GM19035 (cell line): ENCODE data around the gene HIGD1A.
"Not testable (repeated sequence)": the region's sequence is repeated elsewhere in the genome, so short reads cannot be mapped to it uniquely, and the experiment has no call there.

Source experiments
- ATAC-seq: cut with Tn5 transposase; IDR thresholded peaks from one replicate; pipeline ENCODE4 v1.9.1; 2021; ENCODE audit not compliant: unreplicated experiment

Gene HIGD1A

DNA sequence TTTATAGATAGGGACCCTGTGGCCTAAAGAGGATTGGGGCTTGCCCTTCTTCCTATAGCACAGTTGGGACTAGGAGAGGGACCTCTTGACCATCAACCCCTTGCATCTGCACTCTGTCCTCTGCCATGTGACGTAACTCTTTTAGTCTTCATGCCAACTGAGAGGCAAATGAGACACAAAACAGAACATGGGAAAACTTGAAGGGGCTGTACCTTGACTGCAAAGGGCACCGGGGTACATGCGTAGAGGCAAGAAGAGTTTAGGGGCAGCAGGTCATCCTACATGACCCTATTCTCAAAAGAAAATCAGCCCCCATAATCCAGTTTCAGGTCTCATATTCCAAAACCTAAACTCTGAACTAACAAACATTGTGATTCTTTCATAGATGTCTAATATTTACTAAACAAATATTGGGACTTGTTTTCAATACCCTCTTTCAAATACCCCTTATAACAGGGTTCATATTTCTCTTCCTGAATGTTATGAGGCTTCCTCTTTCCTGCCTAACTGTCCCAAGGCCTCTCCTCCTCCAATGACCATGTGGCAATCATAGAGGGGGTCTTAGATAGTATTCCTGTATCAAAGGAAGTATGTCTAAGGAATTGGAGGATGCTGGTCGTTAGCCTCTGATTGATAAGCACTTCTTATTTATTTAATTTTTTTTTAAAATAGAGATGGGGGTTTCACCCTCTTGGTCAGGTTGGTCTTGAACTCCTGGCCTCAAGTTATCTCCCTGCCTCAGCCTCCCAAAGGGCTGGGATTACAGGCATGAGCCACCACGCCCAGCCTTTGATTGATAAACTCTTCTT lies 25.5 kb upstream of the HIGD1A start:
- ATAC-seq = no peak

DNA sequence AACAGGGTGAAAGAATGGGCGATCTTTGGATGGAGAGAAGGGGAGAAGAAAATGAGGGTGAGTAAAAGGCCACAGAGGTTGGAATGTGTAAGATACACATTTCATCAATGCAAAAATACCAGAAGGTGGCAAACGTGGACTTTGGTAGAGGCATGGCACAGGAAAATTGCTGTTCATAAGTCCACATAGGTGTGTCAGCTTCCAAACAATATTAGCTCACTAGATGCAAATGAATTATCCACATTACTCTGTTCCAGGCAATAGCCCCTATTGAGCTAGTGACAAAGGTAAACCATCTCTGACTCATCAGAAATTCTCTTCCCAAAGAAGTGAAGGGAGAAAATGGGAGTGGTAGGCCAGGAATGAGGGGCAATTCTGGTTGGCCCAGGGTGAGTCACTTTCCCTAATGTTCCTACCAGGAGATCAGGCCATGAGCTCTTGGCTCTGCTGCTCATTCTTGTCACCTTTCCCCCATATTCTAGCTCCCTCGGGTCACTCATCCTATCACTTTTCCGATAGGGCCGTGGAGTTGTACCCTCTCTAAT lies 24.9 kb upstream of the HIGD1A start:
- ATAC-seq = no peak

DNA sequence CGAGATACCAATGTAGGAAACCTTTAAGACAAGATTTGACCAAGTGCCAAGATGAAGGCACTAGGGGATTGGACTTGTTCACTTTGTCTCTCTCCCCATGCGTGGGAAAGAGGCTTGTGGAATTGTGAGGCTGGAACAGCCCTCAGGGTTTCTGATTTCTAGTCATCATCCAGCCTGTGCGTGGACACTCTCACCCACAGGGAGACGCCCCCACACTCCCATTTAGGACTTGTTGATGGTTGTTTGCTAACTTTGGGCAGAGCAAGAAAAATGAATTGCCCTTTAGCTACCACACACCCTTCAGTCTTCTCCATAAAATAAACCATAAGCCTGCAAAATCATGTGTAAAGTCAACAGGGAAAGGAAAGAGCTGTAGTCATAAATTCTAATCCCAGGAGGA lies 23.4 kb upstream of the HIGD1A start:
- ATAC-seq = no peak

DNA sequence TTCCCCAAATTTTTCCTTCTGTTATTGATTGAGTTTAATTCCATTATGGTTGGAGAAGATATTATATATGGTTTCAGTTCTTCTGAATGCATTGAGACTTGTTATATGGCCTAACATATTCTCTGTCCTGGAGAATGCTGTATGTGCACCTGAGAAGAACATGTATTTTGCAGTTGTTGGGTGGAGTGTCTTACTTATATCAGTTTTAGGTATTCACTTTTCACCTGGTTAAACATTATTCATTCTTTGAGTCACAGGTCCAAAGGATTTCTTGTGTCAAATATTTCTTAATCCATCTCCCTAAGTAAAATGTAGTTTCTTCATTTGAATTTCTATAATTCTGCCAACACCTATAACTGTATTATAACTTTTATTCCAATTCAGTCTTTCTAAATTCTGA lies 22.7 kb upstream of the HIGD1A start:
- ATAC-seq = no peak

DNA sequence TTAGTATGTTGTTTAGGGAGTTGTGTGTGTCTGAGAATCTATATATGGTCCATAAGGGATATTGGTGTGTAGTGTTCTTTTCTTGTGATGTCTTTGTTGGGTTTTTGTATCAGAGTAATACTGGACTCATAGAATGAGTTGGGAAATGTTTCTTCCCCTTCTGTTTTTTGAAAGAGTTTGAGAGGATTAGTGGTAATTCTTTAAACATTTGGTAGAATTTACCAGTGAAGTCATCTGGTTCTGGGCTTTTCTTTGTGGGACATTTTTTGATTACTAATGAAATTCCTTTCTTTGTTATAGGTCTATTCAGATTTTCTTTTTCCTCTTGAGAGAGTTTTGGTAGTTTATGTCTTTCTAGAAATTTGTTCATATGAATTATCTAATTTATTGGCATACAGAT lies 21.9 kb upstream of the HIGD1A start:
- ATAC-seq = no peak

DNA sequence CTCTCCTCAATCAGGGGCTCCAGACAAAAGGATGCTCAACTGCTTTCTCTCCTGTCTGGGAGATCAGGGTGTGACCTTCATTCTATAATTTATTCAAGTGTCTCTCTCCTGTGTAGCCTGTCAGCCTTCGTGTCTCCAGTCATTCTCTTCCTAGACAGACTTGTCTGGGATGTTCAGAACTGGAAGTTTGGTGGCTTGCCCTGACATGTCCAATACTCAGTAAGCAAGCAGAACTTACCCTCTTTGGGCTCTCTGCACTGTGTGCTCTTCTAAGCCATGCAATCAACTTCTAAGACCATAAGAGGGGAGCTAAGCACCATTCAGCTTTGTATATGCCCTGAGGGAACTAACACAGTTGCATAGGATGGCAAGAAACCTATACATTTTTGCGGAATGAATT lies 19.1 kb upstream of the HIGD1A start:
- no peak for ATAC-seq

DNA sequence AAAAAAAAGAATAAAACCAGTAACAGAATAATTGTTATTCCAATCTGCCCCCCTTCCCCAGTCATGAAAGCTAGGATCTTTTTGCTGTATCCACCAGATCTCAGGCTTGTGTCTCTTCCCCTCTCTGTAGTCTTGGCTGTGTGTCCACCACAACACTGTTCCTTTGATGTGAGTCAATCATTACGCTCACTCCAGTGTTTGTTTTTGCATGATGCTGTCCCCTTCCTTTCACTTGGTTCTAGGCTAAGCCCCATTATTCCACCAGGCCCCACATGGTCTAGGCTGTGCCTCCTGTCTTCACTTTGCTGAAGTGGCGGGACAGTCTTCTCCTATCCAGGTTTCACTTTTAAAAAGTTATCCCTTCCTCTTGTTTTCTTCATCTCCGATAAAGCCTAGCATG lies 18.5 kb upstream of the HIGD1A start:
- no peak for ATAC-seq

DNA sequence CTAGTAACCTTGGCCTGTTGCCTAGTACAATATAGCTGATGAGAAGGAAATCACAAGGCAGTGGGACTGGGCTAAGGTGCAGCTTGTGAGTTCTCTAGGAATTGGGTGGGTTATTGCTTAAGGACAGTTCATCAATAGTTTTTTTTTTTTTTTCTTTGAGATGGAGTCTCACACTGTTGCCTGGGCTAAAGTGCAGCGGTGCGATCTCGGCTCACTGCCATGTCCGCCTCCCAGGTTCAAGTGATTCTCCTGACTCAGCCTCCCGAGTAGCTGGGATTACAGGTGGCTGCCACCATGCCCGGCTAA lies 16.4 kb upstream of the HIGD1A start:
- ATAC-seq = no peak

DNA sequence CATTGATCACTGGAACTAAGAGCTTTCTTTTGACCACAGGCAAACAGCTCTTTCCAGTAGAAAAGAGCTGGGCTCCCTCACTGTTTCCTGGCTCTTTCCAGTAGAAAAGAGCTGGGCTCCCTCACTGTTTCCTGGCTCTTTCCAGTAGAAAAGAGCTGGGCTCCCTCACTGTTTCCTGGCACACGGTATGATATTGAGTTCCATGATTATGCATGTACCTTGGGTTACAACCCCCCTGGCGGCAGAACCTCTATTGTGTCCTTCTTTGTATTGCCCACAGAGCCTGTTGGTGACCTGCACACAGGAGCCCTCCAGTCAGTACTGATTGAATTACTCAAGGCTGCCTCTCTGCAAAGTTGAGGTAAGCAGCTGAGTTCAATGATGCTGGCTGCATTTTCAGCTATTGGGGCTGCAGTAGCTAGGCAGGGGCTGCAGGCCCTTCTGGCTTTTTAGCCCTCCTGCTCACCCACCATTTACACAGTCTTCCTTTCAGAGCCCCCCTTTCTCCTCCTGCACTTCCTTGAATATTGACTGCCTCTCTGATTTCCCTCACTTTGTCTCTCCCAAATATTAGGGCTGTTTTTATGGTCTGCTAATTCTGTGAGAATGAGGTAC lies 15.2 kb upstream of the HIGD1A start:
- ATAC-seq = no peak

DNA sequence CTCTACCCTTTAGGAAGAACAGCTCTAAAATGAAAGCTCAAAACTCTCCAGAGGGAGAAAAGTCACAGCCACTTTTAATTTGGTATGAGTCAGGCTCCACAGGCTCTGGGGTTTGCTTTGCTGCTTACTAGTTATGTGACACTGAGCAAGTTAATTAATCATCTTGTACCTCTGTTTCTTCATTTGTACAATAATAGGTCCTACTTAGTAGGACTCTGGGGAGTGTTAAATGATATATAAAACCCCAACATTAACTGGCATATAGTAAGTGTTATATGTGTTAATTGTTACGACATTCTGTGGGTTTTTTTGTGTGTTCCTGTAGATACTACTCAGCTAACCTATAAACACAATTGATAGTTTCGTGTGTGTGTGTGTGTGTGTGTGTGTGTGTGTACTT lies 11.5 kb upstream of the HIGD1A start:
- ATAC-seq = no peak

DNA sequence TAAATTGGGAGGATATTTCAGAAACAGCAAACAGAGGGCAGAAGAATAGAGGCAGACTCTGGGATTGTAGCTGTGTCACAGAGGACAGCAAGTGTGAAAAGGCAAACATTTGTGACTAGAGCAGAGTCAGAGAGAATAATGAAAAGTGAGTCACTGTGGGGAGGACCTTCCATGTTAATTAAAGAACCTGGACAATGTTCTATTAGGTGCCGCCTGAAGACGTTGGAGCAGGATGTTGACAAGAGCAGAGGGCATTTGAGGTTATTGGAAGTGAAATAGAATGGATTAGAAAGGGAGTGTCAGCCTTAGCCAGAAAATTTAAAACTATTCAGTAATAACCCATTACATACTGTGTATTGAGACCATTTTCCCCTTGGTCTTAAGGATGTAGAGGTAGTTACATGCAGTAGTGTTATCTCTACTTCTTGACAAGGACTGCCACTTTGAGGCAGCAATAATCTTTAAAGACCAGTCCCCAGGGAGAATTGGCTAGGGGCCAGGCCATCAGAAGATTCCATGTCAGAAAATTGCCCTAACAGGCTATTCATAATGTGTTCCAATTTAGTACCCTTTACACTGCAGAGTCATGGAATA lies 10.7 kb upstream of the HIGD1A start:
- no peak for ATAC-seq

DNA sequence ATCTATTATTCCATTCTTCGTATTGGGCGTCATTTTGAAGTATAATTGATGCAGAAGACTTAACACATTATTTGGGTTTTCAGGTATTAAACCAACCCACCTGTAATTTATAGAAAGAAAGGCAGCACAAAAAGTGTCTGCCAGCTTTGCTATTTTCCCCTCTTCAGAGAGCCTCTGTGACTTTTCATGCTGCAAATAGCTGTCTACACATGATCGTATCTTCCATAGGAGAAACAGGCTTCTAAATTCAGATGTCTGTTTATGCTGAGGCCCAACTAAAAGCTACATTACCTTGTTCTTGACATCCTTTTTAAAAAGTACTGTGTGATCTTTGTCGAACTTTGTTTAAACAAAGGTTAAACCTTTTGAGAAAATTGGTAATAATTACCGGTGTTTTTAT lies 10.0 kb upstream of the HIGD1A start:
- no peak for ATAC-seq

DNA sequence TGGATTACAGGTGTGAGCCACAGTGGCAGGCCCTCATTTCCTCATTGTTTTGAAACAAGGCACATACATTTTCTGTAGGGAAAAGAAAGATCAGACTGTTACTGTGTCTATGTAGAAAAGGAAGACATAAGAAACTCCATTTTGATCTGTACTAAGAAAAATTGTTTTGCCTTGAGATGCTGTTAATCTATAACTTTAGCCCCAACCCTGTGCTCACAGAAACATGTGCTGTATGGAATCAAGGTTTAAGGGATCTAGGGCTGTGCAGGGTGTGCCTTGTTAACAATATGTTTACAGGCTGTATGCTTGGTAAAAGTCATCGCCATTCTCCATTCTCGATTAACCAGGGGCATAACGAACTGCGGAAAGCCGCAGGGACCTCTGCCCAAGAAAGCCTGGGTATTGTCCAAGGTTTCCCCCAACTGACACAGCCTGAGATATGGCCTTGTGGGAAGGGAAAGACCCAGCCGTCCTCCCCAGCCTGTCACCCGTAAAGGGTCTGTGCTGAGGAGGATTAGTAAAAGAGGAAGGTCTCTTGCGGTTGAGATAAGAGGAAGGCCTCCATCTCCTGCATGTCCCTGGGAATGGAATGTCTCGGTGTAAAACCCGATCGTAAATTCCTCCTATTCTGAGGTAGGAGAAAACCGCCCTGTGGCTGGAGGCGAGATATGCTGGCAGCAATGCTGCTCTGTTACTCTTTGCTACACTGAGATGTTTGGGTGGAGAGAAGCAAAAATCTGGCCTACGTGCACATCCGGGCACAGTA lies 7.0 kb upstream of the HIGD1A start:
- ATAC-seq = not testable (repeated sequence)

DNA sequence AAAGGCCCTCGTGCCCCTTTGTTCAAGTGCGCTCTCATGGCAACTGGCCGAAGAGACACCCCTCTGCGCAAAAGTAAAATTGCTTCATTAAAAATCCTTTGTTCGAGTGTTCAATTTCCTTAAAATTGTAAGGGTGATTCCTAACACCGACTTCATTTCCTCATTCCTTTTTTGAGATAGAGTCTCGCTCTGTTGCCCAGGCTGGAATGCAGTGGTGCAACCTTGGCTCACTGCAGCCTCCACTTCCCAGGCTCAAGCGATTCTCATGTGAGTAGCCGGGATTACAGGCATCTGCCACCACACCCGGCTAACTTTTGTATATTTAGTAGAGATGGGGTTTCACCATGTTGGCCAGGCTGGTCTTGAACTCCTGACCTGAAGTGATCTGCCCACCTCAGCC lies 6.4 kb upstream of the HIGD1A start:
- ATAC-seq = not testable (repeated sequence)

DNA sequence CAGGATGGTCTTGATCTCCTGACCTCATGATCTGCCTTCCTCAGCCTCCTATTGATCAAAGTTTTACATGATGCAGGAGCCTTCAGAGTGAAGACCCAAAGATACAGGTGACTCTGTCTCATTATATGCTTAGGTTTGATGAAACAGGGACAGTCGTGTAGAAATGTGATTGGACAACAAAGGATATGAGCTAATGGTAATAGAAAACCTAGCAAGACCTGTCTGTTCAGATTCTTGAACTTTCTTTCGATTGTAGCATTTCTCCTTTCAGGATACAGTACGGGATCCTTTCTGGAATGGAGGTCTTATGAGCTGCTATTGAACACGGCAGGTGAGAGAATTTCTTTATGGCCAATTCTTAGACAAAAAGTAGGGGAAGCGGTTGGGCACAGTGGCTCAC lies 4.9 kb upstream of the HIGD1A start, which contains the start of gene ACKR2:
Gene ACKR2, plus strand, starts transcription at position 244 of the 400 bp plus-strand sequence. CDS start 55,058 bp downstream, outside the sequence.
- no peak for ATAC-seq

DNA sequence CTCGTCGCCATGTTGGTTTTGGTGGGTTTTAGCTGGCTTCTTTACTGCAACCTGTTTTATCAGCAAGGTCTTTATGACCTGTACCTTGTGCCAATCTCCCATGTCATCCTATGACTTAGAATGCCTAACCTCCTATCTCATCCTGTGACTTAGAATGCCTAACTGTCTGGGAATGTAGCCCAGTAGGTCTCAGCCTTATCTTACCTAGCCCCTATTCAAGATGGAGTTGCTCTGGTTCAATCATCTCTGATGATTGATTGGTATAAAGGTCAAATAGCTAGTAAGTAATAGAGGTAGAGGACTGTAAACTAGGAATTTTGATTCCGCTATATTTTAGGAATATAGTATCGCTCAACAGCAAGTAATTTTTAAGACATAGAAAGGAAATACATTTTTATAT lies 3.6 kb upstream of the HIGD1A start:
- ATAC-seq = no peak

DNA sequence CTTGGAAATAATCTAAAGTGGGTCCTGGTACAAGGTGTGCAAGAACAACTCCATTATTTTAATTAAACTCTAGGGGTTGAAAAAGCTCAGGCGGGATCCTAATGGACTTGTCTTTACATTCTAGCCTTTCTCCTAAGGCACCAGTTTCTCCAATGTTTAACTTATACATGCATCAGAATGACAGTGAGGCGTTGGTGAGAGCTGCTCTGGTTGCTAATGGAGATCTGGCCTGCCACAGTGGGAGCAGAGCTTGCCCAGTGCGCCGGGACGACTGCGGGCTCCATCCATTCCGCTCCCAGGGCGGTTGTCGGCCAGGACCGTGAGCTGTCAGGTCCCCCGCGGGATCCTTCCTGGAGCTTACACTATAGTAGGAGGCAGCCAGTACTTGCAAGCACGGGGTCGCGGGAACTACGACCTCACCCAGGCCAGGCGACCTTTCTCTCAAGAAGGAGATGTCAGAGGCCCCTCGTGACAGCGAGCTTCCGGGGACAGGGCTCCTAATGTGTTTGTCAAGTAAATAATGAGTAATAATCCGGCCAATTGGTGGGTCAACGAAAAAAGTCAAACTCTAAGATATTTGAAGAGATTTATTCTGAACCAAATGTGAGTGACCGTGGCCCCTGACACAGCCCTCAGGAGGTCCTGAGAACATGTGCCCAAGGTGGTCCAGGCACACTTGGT lies 991 bp upstream of the HIGD1A start:
- ATAC-seq = no peak

DNA sequence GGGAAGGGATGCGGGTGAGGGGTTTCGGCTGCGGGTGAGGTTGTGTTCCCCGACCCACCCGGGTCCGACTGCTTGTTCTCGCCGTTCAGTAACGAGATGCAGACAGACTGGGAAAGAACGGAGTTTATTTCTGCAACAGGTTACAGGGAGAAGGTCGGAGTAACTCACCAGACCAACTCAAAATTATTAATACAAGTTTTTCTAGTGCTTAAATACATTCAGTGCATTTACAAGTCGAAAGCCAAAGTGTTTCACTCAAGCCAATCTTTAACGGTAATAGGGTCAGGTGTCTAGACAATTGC lies 492 bp upstream of the HIGD1A start:
- ATAC-seq = peak; percentile 34

DNA sequence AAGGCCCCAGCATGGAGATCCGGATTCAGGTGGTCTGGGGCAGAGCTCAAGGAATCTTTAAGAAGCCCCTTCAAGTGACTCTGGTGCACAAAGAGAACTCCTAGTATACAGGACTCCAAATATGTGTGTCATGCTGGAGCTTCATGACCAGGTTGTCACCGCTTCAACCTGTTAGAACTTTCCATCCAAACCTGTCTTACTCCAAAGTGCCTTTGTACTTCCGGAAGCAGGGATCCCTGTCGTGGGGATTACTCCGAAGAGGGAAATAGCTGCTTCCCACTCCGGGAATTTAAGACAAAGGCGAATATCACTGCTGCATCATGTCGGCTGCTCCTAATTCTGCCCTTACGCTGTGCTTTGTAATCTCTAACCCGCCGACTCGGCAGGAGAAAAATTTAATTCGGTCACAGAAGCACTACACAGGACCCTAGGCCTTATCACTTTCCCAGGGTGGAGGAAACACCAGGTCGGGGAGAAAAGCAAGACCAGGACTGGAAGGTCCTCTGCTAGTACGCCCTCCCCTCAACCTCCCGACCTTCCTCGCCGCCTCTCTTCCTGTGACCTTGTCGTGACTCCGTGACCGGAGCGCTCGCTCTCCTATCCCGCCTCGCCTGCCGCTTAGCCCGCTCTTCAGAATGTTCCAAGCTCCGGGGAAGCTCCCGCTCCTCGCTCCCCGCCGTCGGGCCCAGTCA lies 730 bp downstream of the HIGD1A start:
- peak; percentile 30 for ATAC-seq

DNA sequence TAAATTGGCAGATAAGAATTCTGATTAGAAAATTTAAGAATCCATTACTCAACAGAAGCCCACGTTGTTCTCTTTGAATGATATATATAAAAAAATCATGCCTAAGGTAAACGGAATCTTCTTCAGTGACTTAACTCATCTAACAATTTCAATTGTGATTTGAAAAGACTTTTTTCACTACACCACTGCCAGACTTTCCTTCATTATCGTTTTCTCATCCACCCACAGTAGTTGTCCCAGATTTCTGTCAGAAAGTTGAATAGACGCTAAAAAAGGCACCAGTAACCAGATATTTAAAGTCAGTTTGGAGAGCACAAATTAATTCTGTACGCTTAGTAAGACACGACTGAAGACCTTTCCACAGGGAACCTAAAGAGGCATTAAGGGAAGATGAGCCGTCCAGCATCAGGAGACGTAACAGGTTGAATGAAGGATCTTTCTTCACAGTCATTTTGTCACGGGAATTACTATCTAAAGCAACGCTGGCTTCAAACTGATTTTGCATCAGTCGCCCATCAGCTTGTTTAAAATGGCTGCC lies 1.3 kb downstream of the HIGD1A start:
- no peak for ATAC-seq
